Muscle layer of duodenum (tissue), 2 donors: ENCODE data around the gene ITM2B.
A peak's percentile ranks its signal among the peaks of the same experiment; 100 is the strongest.
"Not testable (repeated sequence)": the region's sequence is repeated elsewhere in the genome, so short reads cannot be mapped to it uniquely, and the experiment has no call there.

Experiments
- H3K27ac ChIP-seq: one replicate; pipeline ENCODE4 v1.7.0; 2013; ENCODE audit warnings: mild to moderate bottlenecking, low read length
- H3K27me3 ChIP-seq: one replicate; pipeline ENCODE4 v1.7.0; 2013; ENCODE audit warnings: low read depth, mild to moderate bottlenecking, control low read depth, low read length
- H3K36me3 ChIP-seq, 2 donors: one replicate each; pipeline ENCODE4 v1.7.0; 2013; ENCODE audit warnings: low read length in 2 of 2, control low read depth in 1 of 2, mild to moderate bottlenecking in 1 of 2; ENCODE audit not compliant: insufficient read depth in 2 of 2, control insufficient read depth in 1 of 2
- H3K4me1 ChIP-seq, 2 donors: one replicate each; pipeline ENCODE4 v1.7.0; 2013; ENCODE audit warnings: low read length in 2 of 2, mild to moderate bottlenecking in 2 of 2, control low read depth in 1 of 2, moderate library complexity in 1 of 2; ENCODE audit not compliant: insufficient read depth in 2 of 2, control insufficient read depth in 1 of 2
- H3K4me3 ChIP-seq, 2 donors: one replicate each; pipeline ENCODE4 v1.7.0; 2013; ENCODE audit warnings: low read length in 2 of 2, low read depth in 1 of 2, mild to moderate bottlenecking in 1 of 2
- H3K9me3 ChIP-seq, 2 donors: one replicate each; pipeline ENCODE4 v1.7.0; 2013; ENCODE audit warnings: low read length in 2 of 2, control low read depth in 1 of 2, mild to moderate bottlenecking in 1 of 2; ENCODE audit not compliant: control insufficient read depth in 1 of 2
- donor health status: healthy.

The ITM2B gene

GRCh38 chr13:48230541-48230940 is 2.5 kb upstream of the ITM2B start:
- no peak overlapping the region for H3K27ac ChIP-seq

GRCh38 chr13:48231080-48231479 is 1.9 kb upstream of the ITM2B start:
- Histone ChIP-seq H3K9me3 (no peaks in the 10 kb centered on the region), H3K4me3 (no peak overlapping the region), H3K36me3 (peaks cover 0 to 3% of the 10 kb centered on the region in 2 donors), H3K27ac (no peak overlapping the region), H3K4me1 (peaks cover 6 to 12% of the 10 kb centered on the region in 2 donors), H3K27me3 (no peaks in the 10 kb centered on the region)

More at GRCh38 chr13:48230541-48230940, 2.5 kb upstream of the ITM2B start:
- Histone ChIP-seq H3K9me3 (no peaks in the 10 kb centered on the region), H3K4me1 (peaks cover under 1 to 7% of the 10 kb centered on the region in 2 donors), H3K27me3 (no peaks in the 10 kb centered on the region), H3K4me3 (no peak overlapping the region), H3K36me3 (peaks cover 0 to 3% of the 10 kb centered on the region in 2 donors)

GRCh38 chr13:48231933-48232332 is 1.1 kb upstream of the ITM2B start:
- H3K4me3 ChIP-seq = peak overlapping the region; percentile 70 to 94
- H3K4me1 ChIP-seq = peaks cover 14 to 19% of the 10 kb centered on the region in 2 donors
- no peaks in the 10 kb centered on the region for H3K27me3 ChIP-seq
- H3K9me3 ChIP-seq = no peaks in the 10 kb centered on the region
- peaks cover 0 to 3% of the 10 kb centered on the region in 2 donors for H3K36me3 ChIP-seq
- H3K27ac ChIP-seq = peak overlapping the region; percentile 79

GRCh38 chr13:48232420-48233045 is 473 bp upstream of the ITM2B start:
- H3K27ac ChIP-seq = peak overlapping the region; percentile 79
- no peaks in the 10 kb centered on the region for H3K9me3 ChIP-seq
- H3K4me1 ChIP-seq = peaks cover 20 to 24% of the 10 kb centered on the region in 2 donors
- H3K4me3 ChIP-seq = peak overlapping the region; percentile 70 to 94
- no peaks in the 10 kb centered on the region for H3K27me3 ChIP-seq
- H3K36me3 ChIP-seq = peaks cover 0 to 3% of the 10 kb centered on the region in 2 donors

GRCh38 chr13:48233889-48234488 is 983 bp downstream of the ITM2B start:
- Histone ChIP-seq H3K36me3 (peaks cover 0 to 3% of the 10 kb centered on the region in 2 donors), H3K4me3 (peak overlapping the region; percentile 94 to 96), H3K4me1 (peaks cover 22 to 24% of the 10 kb centered on the region in 2 donors), H3K9me3 (no peaks in the 10 kb centered on the region), H3K27me3 (no peaks in the 10 kb centered on the region), H3K27ac (peak overlapping the region; percentile 99)

GRCh38 chr13:48234566-48235340 is 1.7 kb downstream of the ITM2B start:
- Histone ChIP-seq H3K27me3 (no peaks in the 10 kb centered on the region), H3K36me3 (peaks cover 0 to 3% of the 10 kb centered on the region in 2 donors), H3K4me3 (peak overlapping the region; percentile 94 to 96), H3K9me3 (no peaks in the 10 kb centered on the region), H3K27ac (peak overlapping the region; percentile 99), H3K4me1 (peaks cover 24 to 29% of the 10 kb centered on the region in 2 donors)

- peaks cover 0 to 3% of the 10 kb centered on the region in 2 donors for H3K36me3 ChIP-seq
- H3K9me3 ChIP-seq = no peaks in the 10 kb centered on the region
- no peaks in the 10 kb centered on the region for H3K27me3 ChIP-seq
- H3K4me3 ChIP-seq = peak overlapping the region; percentile 94 to 96
- peaks cover 24 to 32% of the 10 kb centered on the region in 2 donors for H3K4me1 ChIP-seq
- peak overlapping the region; percentile 99 for H3K27ac ChIP-seq
Measured at GRCh38 chr13:48235341-48236135, 2.5 kb downstream of the ITM2B start.

- Histone ChIP-seq H3K36me3 (peaks cover 0 to 7% of the 10 kb centered on the region in 2 donors), H3K4me1 (peaks cover 24 to 32% of the 10 kb centered on the region in 2 donors), H3K27ac (peak overlapping the region; percentile 99), H3K9me3 (no peaks in the 10 kb centered on the region), H3K27me3 (no peaks in the 10 kb centered on the region), H3K4me3 (peak overlapping the region; percentile 94 to 96)
Measured at GRCh38 chr13:48236528-48237353, 3.7 kb downstream of the ITM2B start.

GRCh38 chr13:48239369-48239768 is 6.4 kb downstream of the ITM2B start:
- not testable (repeated sequence) for H3K27ac ChIP-seq, H3K36me3 ChIP-seq, H3K9me3 ChIP-seq, H3K27me3 ChIP-seq, H3K4me3 ChIP-seq
- H3K4me1 ChIP-seq = peaks cover 17 to 36% of the 10 kb centered on the region in 2 donors

GRCh38 chr13:48241651-48242050 is 8.6 kb downstream of the ITM2B start:
- peaks cover 6 to 39% of the 10 kb centered on the region in 2 donors for H3K4me1 ChIP-seq
- peaks cover 3 to 4% of the 10 kb centered on the region in 2 donors for H3K36me3 ChIP-seq
- H3K4me3 ChIP-seq = no peak overlapping the region
- H3K27me3 ChIP-seq = no peaks in the 10 kb centered on the region
- H3K9me3 ChIP-seq = no peaks in the 10 kb centered on the region
- H3K27ac ChIP-seq = no peak overlapping the region
